Upper lobe of left lung (tissue), 6 donors: ENCODE data around the gene GALNT15. TPM values are rescaled to one million over a fixed set of nuclear protein-coding genes. Genes with fewer than 3 reads are reported as not detected.

Experiments used
- ATAC-seq, 2 donors: fragments of 200-7000 bp; cut with Tn5 transposase; one replicate each; pipeline ENCODE4 v1.9.1; 2022; ENCODE audit warnings: mild to moderate bottlenecking in 2 of 2, moderate library complexity in 2 of 2; ENCODE audit not compliant: low FRiP score in 2 of 2
- DNase-seq, 2 donors: peaks; one replicate each; pipeline ENCODE4 v3.0.0-alpha.2; 2019 to 2020
- H3K27ac ChIP-seq, 4 donors: fragments of 200-600 bp; sonication (generic); one replicate each; pipeline ENCODE4 v1.5.1; 2016 to 2019
- H3K27me3 ChIP-seq, 4 donors: fragments of 200-600 bp; sonication (generic); one replicate each; pipeline ENCODE4 v1.5.1; 2017 to 2019
- H3K36me3 ChIP-seq, 4 donors: fragments of 200-600 bp; sonication (generic); one replicate each; pipeline ENCODE4 v1.5.1; 2016 to 2019
- H3K4me1 ChIP-seq, 4 donors: fragments of 200-600 bp; sonication (generic); one replicate each; pipeline ENCODE4 v1.5.1; 2018 to 2019
- H3K4me3 ChIP-seq, 4 donors: fragments of 200-600 bp; sonication (generic); one replicate each; pipeline ENCODE4 v1.5.1; 2017 to 2019; ENCODE audit warnings: mild to moderate bottlenecking in 2 of 4, moderate library complexity in 1 of 4
- H3K9me3 ChIP-seq, 4 donors: fragments of 200-600 bp; sonication (generic); one replicate each; pipeline ENCODE4 v1.5.1; 2018 to 2019
- CTCF ChIP-seq, 6 experiments: fragments of 450-650 bp in 4 of 6; fragments of 200-600 bp in 2 of 6; sonication (generic) in 2 of 6; IDR thresholded peaks; one replicate each; pipeline ENCODE4 v1.5.1; 2016 to 2019; ENCODE audit warnings: antibody characterized with exemption in 6 of 6
- EP300 ChIP-seq, 4 donors: sonication (generic); formaldehyde crosslinking; IDR thresholded peaks; one replicate each; pipeline ENCODE4 v1.5.1; 2017; ENCODE audit warnings: antibody characterized with exemption in 4 of 4, control low read depth in 2 of 4
- POLR2A ChIP-seq, 4 donors: fragments of 450-650 bp; IDR thresholded peaks; one replicate each; pipeline ENCODE4 v1.5.1; 2016 to 2017; ENCODE audit warnings: antibody characterized with exemption in 4 of 4, mild to moderate bottlenecking in 2 of 4
- POLR2AphosphoS5 ChIP-seq, 2 donors: sonication (generic); formaldehyde crosslinking; IDR thresholded peaks; one replicate each; pipeline ENCODE4 v1.5.1; 2017; ENCODE audit warnings: antibody characterized with exemption in 2 of 2
- WGBS, 2 donors: methylation state at CpG; one replicate each; pipeline ENCODE4 v1.1.5; 2017 to 2018; 5-methylcytosine and 5-hydroxymethylcytosine counted together
- total RNA-seq, 6 donors: library from RNA; depleted of rRNA in 4 of 6; stranded (reverse); fragments of >200 nt in 4 of 6; gene quantifications; one replicate each; pipeline versions ENCODE4 v1.1.0 to v1.2.1, GENCODE V29; 2016 to 2021
- donor health status: DM: no; HTN: no; CAD: no; lungs with moderate emphysema.
- donor health status: DM: no; HTN: yes; CAD: no; lungs with severe emphysema.

GALNT15 gene
- total RNA-seq, 6 donors from 2014 or later, result 4.4 to 34.7 (median 11.2) TPM

DNA sequence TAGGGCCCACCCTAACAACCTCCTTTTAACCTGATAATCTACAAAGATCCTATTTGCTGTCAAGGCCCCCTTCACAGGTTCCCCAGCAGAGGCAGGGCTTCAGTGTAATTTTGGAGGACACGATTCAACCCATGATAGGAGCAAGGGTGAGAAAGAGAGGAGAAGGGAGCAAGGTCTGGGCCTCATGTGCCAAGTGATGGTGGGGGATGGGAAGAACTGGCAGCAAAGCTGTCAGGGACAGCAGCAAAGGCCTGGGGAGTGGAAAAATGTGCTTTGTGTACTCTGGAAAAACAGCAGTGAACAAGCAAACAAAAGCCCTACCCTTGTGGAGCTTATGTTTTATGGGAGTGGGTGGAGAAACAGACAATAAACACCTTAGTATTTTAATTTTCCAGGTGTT is 2.7 kb upstream of the GALNT15 start:
- no peak for ATAC-seq
- WGBS, 2 donors, result 93 to 95% methylated on average over 1 of the region's 1 CpG
- Histone ChIP-seq H3K9me3 (no peaks in the 10 kb centered on the region), H3K4me3 (no peak overlapping the region), H3K36me3 (no peaks in the 10 kb centered on the region), H3K27ac (no peak overlapping the region), H3K4me1 (peaks cover 12 to 22% (median 18%) of the 10 kb centered on the region in 4 donors), H3K27me3 (no peaks in the 10 kb centered on the region)
- DNase-seq, result no peak
- TF ChIP-seq CTCF (IDR thresholded peaks at IDR 0.05), result no peak
- TF ChIP-seq POLR2A (IDR thresholded peaks at IDR 0.05), result no peak
- no peak for TF ChIP-seq POLR2AphosphoS5 (IDR thresholded peaks at IDR 0.05)
- no peak for TF ChIP-seq EP300 (IDR thresholded peaks at IDR 0.05)

GRCh38 chr3:16173283-16174025 is 1.0 kb upstream of the GALNT15 start:
- no peaks in the 10 kb centered on the region for H3K27me3 ChIP-seq
- peaks cover 20 to 25% (median 22%) of the 10 kb centered on the region in 4 donors for H3K4me1 ChIP-seq
- H3K27ac ChIP-seq, result peak overlapping the region in 3 of 4 donors; percentile 36 to 70 (median 64)
- H3K36me3 ChIP-seq, result no peaks in the 10 kb centered on the region
- ATAC-seq (no peak), DNase-seq (no peak)
- H3K9me3 ChIP-seq, result no peaks in the 10 kb centered on the region
- H3K4me3 ChIP-seq, result no peak overlapping the region
- WGBS, 2 donors, result 79 to 84% methylated on average over 5 of the region's 5 CpGs
- no peak for TF ChIP-seq POLR2A (IDR thresholded peaks at IDR 0.05)
- TF ChIP-seq EP300 (IDR thresholded peaks at IDR 0.05), result no peak
- no peak for TF ChIP-seq POLR2AphosphoS5 (IDR thresholded peaks at IDR 0.05)
- TF ChIP-seq CTCF (IDR thresholded peaks at IDR 0.05), result no peak

- no peak for TF ChIP-seq CTCF (IDR thresholded peaks at IDR 0.05)
- TF ChIP-seq POLR2AphosphoS5 (IDR thresholded peaks at IDR 0.05), result no peak
- TF ChIP-seq POLR2A (IDR thresholded peaks at IDR 0.05), result no peak
- no peak for TF ChIP-seq EP300 (IDR thresholded peaks at IDR 0.05)
- peak in 1 of 2 donors; percentile 22 for ATAC-seq
- H3K36me3 ChIP-seq, result no peaks in the 10 kb centered on the region
- H3K27ac ChIP-seq, result peak overlapping the region in 3 of 4 donors; percentile 36 to 70 (median 64)
- H3K4me3 ChIP-seq, result peak overlapping the region in 1 of 4 donors; percentile 36
- peaks cover 21 to 29% (median 23%) of the 10 kb centered on the region in 4 donors for H3K4me1 ChIP-seq
- no peak for DNase-seq
- WGBS, 2 donors, result 0 to 60% methylated on average over 1 of the region's 1 CpG
- no peaks in the 10 kb centered on the region for H3K27me3 ChIP-seq
- no peaks in the 10 kb centered on the region for H3K9me3 ChIP-seq
Observed at GRCh38 chr3:16174026-16174355, 489 bp upstream of the GALNT15 start.

- no peak for ATAC-seq
- H3K4me3 ChIP-seq, result peak overlapping the region; percentile 3 to 36 (median 23)
- H3K27me3 ChIP-seq, result no peaks in the 10 kb centered on the region
Observed at GRCh38 chr3:16174976-16175901, 759 bp downstream of the GALNT15 start.

More at GRCh38 chr3:16174976-16175901, 759 bp downstream of the GALNT15 start:
- peaks cover 0 to 3% (median 0%) of the 10 kb centered on the region in 4 donors for H3K36me3 ChIP-seq
- peak in 1 of 2 donors; percentile 37 for DNase-seq
- 84 to 88% methylated on average over 15 to 19 of the region's 19 CpGs for WGBS, 2 donors
- TF ChIP-seq POLR2A (IDR thresholded peaks at IDR 0.05) (no peak), POLR2AphosphoS5 (IDR thresholded peaks at IDR 0.05) (no peak), CTCF (IDR thresholded peaks at IDR 0.05) (no peak), EP300 (IDR thresholded peaks at IDR 0.05) (no peak)
- no peaks in the 10 kb centered on the region for H3K9me3 ChIP-seq
- peaks cover 21 to 29% (median 23%) of the 10 kb centered on the region in 4 donors for H3K4me1 ChIP-seq
- H3K27ac ChIP-seq, result peak overlapping the region in 2 of 4 donors; percentile 70 to 71
